ENCODE measurements around the gene NCKAP5.

The NCKAP5 gene

DNA sequence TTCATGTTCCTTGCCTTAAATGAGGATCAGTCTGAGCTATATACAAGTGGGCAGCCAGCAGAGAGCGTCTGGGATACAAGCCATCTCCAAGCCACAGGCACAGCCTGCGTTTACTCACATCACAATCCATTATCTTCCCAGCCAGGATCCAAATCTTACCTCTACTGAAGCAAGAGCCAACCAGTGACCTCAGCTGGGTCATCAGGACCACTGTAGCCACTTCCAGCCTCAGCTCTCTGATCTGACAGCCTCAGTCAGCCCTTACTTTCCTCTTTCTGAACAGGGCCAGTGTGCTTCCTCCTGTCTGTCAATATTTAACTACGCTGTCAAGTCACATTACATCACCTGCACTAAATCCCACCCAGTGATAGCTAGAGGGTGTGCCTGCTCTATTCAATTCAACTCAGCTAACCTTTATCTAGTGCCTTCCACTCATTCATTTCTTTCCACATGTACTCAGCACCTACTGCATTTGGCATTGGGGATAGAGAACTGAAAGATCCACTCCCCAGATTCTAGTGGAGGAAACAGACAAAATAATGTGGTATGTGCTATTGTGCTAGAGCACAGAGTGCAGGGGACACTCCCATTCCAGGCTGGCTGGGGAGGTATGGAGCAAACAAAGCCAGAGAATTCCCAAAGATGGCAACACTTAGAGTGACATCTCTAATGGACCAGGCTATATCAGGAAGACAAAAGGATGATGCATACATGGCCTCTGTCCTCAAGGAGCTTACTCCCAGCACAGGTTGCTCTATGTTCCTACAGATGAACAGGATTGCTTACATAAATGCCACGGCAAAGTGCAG is 146.5 kb downstream of the NCKAP5 start:
- DNase-seq (ENCODE audit: low spot score): no peak

DNA sequence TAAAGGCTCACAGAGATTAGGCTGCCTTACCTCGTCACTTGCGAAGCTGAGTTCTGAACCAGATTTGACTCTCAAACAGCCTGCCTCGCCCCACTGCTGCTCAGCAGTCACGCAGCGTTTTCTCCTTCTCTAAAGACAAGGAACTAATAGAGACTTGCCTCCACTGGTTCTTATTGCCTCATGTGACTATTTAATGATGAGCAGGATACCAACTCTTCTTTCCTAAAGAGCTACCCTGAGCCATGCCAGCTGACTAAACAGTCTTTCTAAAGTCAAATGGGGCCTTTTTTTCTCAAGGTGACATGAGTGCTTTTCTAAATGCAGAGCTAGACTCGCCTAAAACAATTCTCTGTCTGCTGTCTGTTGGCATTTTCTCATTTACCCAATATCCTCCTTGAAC is 147.5 kb downstream of the NCKAP5 start:
- no peak for DNase-seq (ENCODE audit: low spot score)

DNA sequence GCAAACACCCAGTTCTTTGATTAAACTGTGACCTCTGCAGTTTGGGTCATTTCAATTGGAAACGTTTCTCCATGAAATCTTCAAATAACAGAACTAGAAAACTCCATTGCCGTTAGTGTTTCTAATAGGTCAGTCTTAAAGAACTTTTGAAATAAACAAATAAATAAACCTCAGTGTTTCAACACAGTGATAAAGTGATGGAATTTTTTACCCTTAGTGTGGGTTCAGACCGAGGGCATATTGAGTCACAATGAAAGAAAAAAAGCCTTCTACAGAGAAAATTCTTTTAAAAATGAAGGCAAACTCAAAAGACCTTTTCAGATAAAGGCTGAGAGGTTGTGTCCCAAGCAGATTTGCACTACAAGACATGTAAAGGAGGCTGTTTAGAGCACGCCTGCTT is 149.6 kb downstream of the NCKAP5 start:
- DNase-seq (ENCODE audit: low spot score): no peak

DNA sequence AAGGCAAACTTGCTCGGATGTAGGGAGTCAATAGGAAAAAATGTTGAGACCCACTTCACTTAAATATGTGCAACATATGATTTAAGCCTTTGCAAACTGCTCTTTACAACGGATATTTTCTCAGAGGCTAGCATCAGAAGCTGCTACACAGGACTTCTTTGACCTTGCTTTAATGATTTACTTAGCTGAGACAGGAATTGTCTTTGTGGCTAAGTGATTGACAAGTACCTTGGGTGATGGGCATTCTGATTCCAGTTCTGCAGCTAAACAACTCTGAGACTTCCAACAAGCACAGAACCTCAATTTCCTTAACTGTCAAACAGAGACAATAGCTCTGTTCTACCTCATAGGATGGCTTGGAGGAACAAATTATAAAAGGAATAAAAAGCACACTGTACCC is 150.2 kb downstream of the NCKAP5 start:
- DNase-seq (ENCODE audit: low spot score): no peak

DNA sequence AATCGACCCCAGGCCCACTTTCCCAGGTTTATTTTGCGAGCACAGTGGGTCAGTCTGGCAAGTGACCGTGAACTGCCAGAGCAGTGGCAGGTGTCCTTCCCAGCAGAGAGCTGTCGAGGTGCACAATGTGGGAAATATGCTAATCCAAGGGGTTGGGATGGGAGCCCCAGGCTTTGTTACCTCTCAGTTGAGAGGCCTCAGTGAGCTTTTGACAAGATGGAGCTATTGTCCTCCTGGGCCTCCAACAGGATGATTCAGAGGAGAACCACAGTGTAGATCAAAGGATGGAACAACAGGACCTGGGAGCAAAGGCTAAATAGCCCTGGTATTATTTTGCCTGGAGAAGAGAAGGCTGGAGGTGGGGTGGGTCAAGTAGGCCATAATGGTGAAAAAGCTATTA is 150.8 kb downstream of the NCKAP5 start:
- no peak for DNase-seq (ENCODE audit: low spot score)

DNA sequence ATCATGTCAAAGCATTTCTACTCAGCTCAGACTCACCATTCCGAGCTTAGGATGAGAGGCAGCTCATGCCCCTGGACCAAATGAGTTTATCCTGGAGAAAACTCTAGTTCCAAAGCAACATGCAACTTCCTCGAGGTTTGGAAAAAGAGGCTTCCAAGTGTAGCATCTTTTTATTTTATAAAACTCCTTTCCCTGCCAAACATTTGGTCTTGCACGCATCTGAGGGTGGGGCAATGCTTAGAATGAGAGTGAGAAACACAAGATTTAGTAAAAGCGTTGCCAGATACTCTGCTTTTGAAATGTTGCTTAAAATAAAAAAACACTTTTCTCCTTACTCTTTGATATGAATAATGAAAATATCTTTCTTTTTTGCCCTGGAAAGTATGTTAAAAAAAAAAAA is 151.5 kb downstream of the NCKAP5 start:
- no peak for DNase-seq (ENCODE audit: low spot score)

DNA sequence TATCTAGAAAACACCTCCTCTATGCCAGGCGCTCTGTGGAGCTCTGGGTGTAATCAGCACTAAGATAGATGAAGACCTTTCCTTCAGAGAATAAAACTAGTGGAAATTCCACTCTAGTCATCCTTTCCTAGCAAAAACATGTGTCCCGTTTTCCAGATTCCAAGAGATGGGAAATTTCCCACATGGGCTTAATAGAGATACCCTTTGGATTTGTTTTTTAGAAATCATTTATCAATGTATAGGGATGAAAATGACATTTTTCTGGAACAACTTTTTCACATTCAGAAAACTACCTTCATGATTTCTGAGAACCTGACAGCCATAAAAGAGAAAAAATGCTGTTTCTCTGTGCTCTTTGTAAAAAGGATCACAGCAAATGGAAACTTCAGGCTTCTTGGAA is 152.1 kb downstream of the NCKAP5 start:
- no peak for DNase-seq (ENCODE audit: low spot score)

DNA sequence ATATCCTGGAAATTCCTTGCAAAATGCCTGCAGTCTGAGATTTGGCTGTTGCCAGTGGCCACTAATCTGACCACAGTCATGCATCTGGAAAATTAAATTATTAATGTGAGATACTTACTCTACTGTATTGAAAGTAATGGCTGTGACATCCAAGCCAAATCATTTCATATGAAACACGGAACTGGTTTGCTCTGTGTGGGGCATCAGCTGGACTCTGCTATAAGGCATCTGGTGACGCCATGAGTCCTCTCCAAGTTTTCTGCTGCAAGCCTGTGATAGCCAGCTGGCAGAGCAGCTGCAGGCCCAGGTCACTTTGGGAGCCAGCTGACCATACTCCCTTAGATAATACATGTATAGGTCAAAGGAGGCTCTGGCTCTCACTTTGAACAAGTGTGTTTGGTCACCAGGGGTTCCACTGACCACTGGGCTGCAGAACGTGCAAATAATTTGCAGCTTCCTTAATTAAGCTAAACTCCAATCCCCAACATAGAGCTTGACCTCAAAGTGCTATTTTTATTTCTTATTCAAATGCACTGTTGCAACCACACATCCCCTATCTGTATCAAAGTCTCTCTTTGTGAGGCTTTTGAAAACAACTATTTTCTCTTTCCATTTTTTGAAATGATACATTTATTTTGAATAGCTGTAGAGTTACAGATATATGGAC is 152.9 kb downstream of the NCKAP5 start:
- DNase-seq (ENCODE audit: low spot score): no peak

DNA sequence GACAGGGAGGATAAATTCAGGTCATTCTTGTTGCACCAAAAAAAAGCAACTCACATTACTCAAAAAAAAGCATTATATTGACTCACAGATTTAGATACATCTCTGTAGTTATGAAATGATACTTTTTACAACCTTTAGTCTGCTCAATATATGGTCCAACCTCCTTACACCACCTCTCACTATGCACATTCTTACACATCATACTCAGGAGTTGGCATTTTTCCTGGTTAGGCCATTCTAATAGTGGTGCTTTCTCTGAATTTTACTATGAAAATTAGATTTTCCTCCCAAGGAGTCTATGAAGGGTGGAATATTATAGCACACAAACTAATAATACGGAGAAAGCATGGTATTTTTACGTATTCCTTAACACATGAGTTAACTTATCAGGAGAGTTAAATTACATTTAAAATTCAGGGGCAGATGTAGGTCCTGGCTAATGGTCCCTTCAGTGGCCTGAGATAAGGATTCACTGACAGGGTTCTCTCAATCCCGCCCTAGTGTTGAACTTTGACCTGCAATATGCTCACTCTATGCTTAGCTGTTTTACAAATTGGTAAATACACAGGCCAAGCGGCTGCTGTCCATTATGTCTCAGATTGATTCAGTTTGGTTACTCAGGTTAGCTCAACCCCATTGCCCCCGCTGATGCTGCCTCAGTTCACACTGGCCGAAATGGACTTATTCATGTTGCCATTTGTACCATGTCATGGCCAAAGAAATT is 153.6 kb downstream of the NCKAP5 start:
- DNase-seq (ENCODE audit: low spot score): no peak

DNA sequence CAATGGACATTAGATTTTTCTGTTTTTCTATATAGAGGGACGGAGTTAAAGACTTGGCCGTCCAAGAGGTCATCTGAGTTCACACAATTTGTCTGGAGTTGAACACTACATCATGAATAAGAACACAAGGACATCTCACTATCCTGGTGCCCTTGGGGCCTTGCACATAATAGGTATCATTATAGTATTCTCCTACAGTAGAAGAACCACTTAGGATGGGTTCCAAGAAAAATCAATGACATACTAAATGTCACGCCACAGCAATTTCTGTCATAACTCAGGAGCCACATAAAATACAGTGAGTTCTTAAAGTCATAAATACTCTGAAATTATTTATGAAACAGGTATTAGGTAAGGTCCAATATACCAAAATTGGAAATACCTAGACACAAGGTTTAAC is 154.4 kb downstream of the NCKAP5 start:
- no peak for DNase-seq (ENCODE audit: low spot score)

DNA sequence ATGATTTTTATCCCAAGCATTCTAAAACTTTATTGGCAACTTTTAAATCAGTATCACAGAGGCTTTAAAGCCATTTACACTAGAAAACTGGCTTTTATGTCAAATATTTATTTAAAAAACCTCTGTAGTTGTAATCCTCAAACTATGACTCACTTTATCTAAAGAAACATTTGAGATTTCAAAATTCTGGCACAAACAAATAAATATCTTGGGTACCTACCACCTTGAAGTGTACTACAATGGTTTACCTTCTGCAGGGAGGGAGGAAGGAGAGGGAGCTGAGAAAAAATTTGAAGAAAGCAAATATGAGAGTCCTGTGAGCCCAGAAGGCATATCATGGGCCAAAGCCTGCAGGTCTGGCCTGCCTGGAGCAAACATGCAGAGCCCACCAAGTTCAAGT is 155.6 kb downstream of the NCKAP5 start:
- no peak for DNase-seq (ENCODE audit: low spot score)

DNA sequence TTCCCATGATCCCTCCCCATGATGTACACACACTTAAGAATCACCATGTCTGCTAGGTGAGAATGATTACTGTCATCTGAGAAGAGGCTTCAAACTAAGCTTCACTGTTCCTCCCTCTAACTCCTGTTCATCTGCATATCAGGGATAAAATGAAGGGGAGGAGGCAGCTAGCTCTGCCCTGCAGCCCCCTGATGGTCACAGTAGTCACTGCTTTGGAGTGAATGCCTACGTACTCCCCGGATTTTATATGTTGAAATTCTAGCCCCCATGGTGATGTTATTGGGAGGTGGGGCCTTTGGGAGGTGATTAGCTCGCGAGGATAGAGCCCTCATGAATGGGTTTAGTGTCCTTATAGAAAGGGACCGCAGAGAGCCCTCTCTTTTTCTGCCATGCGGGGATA is 156.4 kb downstream of the NCKAP5 start:
- no peak for DNase-seq (ENCODE audit: low spot score)

DNA sequence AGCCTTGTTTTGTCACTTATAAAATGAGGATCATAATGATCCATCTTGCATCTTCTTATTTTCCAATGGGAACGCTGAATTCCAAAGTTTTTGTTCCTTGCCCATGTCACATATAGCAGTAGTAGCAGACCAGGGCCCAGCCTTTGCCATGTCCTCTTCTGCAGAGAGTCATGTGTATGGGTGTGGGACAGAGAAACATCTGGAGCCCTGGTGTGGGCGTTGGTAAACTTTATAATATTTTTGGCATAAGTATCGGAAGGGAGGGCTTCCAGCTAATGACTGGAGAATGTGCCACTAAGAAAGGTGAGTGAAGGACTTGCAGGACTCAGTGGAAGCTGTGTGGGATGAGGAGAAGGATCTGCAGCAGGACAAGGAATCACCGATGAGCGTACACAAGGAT is 157.2 kb downstream of the NCKAP5 start:
- DNase-seq (ENCODE audit: low spot score): no peak

DNA sequence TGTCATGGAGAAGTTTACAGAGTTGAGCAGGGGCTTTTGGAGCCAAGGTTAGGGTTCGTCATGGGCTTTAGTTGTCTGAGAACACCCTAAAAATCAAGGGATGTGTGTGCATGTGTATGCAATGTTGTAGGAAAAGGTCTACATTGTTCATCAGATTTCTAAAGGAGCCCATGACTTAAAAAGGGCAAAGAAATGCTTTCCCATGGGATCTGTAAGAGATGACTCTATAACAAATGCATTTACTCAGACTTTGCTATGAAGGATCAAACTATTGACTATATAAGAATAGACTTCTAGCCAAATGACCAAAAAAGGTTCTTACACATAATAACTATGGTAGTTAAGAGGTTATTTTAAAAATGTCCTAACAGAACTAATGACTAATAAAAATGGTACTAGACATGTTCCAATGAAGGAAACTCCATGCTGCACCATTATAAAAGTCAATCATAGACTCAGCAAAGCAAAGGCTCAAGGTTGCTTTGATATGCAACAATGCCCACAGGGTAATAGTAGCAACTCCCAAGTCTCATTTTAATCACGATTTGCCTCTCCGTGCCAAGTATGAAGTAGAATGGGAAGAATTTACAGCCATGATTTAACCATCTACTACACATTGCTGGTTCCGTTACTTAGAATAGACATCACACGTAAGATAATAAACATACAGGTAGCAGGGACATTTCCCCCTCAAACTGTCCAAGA is 158.5 kb downstream of the NCKAP5 start:
- no peak for DNase-seq (ENCODE audit: low spot score)

DNA sequence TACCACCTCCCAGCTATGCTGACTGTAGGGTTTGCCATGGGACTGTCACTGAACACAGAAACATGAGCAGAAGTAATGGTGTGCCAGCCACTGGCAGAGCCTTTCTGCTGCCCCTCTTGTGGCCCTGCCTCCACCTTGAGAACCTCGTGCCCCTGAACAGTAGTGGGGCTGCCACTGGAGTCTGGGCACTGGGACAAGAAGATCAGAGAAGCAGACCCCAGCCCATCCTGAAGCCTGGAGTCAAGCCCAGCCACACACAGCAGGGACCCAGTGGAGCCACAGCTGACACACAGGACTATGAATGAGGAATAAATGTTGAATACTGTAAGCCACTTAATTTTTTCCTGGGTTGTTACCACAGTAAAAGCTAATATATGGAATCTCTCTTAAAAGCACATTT is 159.6 kb downstream of the NCKAP5 start:
- DNase-seq (ENCODE audit: low spot score): no peak

DNA sequence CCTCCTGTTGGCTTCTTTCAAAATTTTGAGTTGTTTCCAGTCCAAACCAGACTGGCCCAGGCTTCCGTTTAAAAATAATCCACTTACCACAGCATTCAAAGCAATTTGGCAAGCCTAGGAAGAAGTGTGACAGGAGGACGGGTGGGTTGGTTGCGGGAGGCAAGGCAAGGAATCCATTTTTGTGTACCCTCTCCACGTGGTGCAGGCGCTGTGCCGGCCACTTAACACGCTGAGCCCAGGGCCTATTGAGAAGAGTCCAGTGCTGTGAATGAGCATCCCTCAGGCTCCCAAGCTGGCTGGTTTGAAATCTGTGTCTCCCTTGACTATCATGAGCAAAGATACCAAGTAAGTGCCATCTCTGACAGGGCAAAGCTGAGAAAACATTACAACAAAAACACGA is 160.9 kb downstream of the NCKAP5 start:
- no peak for DNase-seq (ENCODE audit: low spot score)

DNA sequence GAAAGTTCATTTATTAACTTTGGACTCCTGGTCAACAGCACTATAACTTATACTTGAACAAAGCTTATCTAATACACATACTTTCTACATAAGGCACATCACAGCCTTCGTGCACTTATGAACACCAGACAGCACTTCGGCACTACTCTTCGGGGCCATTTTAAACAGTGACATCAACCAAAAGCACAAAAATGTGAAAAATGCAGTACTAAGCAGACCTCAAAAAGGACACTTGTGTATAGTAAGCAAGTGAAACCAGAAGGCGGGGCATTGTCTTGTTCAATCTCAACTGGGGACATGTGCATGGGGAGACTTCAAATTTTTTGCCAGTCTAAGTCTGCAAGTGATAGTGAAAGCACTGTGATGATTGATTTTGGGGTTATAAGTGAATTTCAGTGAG is 163.0 kb downstream of the NCKAP5 start:
- DNase-seq (ENCODE audit: low spot score): no peak

DNA sequence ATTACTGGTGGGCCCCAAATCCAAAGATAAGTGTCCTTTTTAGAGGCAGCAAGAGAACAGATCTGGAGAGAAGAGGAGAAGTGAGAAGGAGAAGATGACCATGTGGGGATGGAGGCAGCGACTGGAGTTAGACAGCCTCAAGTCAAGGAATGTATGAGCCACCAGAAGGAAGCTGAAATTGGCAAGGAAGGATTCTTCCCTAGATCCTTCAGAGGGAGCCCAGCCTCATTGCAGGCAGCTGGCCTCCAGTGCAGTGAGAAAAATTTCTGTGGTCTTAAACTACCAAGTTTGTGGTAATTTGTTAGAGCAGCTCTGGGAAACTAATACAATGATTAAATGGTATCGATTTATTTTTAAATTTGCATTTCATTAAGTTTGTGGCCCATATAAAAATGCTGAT is 167.9 kb downstream of the NCKAP5 start:
- DNase-seq (ENCODE audit: low spot score): no peak

DNA sequence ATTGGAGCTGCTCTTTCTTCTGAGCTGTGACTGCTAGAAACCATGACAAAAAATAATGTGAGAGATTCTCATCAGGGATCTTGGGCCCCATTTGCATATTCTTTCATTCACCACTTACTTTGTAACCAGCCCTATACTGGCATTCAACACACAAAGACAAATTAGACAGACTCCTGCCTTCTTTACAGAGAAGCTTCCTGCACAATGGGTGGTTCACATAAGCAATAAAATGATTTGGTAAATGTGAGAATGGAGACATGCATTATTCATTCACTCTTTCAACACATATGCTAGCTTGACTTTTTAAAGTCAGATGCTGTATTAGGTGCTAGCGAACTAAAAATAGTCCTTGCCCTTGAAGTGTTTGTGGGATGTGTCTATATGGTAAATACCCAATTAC is 174.4 kb downstream of the NCKAP5 start:
- no peak for DNase-seq (ENCODE audit: low spot score)

DNA sequence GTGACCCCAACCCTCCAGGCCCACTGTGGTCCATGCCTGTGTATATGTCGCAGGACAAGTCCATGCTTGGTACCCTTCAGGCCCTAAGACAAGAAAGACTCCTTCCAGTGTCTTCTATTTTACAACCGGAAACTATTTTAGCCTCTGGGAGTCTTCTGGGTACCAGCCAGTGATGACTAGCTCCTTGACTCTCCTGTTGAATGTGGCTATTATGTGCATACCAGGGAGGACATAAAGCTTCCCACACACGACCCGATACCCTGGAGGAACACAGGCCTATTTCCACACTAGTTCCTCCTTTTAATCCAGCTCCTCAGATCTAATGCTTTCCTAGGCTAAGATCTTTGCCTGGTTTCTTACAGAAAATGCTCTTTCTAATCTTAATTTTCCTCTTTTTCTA is 178.1 kb downstream of the NCKAP5 start:
- DNase-seq (ENCODE audit: low spot score): no peak

DNA sequence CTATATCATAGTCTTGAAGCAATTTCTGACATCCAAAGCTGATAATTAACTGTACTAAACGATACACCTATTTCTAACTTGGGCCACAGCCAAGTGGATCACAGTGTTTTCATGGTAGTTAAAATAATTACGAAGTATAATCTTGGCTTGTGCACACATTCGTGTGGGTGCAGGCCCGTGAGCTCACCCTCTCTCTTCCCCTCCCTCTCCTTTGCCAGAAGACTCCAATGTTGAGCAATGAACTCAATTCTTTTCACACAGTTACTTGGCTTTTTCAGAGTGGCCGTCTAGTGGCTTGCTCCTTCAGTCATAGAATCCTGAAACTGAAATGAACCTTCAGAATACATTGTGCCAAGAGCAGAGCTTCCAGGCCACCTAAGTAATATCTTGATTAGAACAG is 178.7 kb downstream of the NCKAP5 start:
- no peak for DNase-seq (ENCODE audit: low spot score)

DNA sequence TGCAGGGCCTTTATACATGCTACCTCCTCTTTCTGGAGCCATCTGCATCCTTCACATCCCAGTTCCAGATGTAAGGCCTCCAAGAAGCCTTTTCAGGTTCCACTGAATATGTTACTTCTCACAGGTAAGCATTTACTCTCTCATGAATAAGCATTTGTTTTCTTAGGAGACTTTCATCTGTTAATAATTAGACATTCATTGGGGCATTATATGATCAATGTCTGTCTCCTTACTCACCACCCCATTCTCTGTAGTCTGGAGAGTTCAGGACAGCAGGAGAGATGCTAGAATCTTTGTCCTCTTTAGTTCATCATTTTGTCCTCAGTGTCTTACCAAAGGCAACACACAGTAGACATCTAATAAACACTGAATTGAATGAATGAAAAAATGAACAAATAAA is 185.7 kb downstream of the NCKAP5 start:
- no peak for DNase-seq (ENCODE audit: low spot score)

DNA sequence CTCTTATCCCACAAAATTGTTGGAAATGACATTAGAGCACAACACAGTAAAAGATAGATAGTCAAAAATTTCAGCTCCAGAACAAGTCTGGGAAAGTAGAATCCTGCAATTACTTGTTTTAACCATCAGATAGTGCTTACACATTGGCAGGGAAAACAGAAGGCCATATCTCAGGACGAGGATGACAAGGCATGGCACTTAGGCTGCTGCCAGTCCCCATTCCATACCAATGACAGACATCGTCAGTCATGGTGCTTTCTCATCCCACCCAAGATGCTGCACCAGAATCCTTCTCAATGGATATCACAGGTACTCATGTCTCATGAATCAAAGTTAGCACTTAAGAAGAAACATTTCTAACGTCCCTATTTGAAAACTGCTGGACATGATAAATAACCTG is 187.3 kb downstream of the NCKAP5 start:
- DNase-seq (ENCODE audit: low spot score): no peak
